HG03196 (cell line): ENCODE results near the gene EGFR.

Source experiments
- ATAC-seq: cut with Tn5 transposase; IDR thresholded peaks from one replicate; pipeline ENCODE4 v1.9.1; 2021; ENCODE audit not compliant: unreplicated experiment

The EGFR gene

GRCh38 chr7:55006499-55006898 lies 12.3 kb upstream of the EGFR start:
- ATAC-seq = no peak

- ATAC-seq = no peak
These were observed 5.0 kb upstream of the EGFR start for GRCh38 chr7:55013851-55014250.

GRCh38 chr7:55016061-55016745 lies 2.6 kb upstream of the EGFR start:
- no peak for ATAC-seq

- ATAC-seq = no peak
These were observed 2.1 kb upstream of the EGFR start for GRCh38 chr7:55016746-55017090.

- no peak for ATAC-seq
These were observed 976 bp upstream of the EGFR start for GRCh38 chr7:55017841-55018240.

- ATAC-seq = no peak
These were observed 424 bp downstream of the EGFR start for GRCh38 chr7:55019191-55019690.

- ATAC-seq = no peak
These were observed 1.1 kb downstream of the EGFR start for GRCh38 chr7:55019691-55020465.

GRCh38 chr7:55020466-55020871 lies 1.7 kb downstream of the EGFR start:
- ATAC-seq = no peak

GRCh38 chr7:55021053-55021452 lies 2.2 kb downstream of the EGFR start:
- ATAC-seq = no peak

GRCh38 chr7:55022002-55022985 lies 3.5 kb downstream of the EGFR start:
- ATAC-seq = no peak

- no peak for ATAC-seq
These were observed 5.2 kb downstream of the EGFR start for GRCh38 chr7:55023841-55024505.

GRCh38 chr7:55024776-55025175 lies 6.0 kb downstream of the EGFR start:
- ATAC-seq = no peak

GRCh38 chr7:55026086-55026790 lies 7.4 kb downstream of the EGFR start:
- ATAC-seq = no peak

- no peak for ATAC-seq
These were observed 8.2 kb downstream of the EGFR start for GRCh38 chr7:55026867-55027490.

- ATAC-seq = no peak
These were observed 9.2 kb downstream of the EGFR start for GRCh38 chr7:55028011-55028410.

GRCh38 chr7:55030314-55030713 lies 11.5 kb downstream of the EGFR start:
- no peak for ATAC-seq

GRCh38 chr7:55031075-55031474 lies 12.3 kb downstream of the EGFR start:
- ATAC-seq = no peak

GRCh38 chr7:55032069-55032699 lies 13.4 kb downstream of the EGFR start:
- ATAC-seq = no peak

- no peak for ATAC-seq
These were observed 14.5 kb downstream of the EGFR start for GRCh38 chr7:55033236-55033846.
